ENCODE data around the gene OTOG. TPM values are rescaled to one million over a fixed set of nuclear protein-coding genes. Genes with fewer than 3 reads are reported as not detected.

The OTOG gene
- total and polyA plus RNA-seq, 2 donors (not counting 1 experiment from before 2014, with no cell fraction given) = not detected

DNA sequence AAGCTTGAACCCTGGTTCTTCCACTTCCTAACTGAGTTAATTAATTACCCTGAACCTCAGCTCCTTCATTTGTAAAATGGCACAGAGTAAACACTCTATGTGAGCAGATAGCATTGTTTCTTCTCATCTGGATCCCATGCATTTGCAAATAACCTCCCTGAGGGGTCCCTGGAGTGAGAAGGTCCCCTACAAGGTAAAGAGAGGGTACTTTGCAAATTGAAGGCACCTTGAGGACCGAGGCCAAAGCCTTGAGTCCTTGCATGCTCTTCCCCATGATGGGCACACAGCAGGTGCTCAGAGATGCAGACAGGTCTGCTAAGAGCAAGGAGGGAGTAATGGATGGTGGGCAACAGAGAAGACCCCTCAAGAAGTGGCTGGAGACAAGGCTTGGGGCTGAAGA is 33.2 kb downstream of the OTOG start:
- no peak overlapping the region for H3K9ac ChIP-seq (ENCODE audit: low read length)
- no peak for TF ChIP-seq EZH2 (IDR thresholded peaks at IDR 0.05; ENCODE audit: borderline replicate concordance, insufficient read depth, low read depth, low read length, poor library complexity, severe bottlenecking)
- H3K79me2 ChIP-seq (ENCODE audit: control insufficient read depth, insufficient read depth, low read length) = no peaks in the 10 kb centered on the region
- Mint-ChIP-seq H3K9me3 (ENCODE audit: insufficient read depth) (peaks cover 2% of the 10 kb centered on the region), H3K27ac (no peak overlapping the region), H3K27me3 (no peaks in the 10 kb centered on the region), H3K4me3 (no peak overlapping the region), H3K4me1 (no peaks in the 10 kb centered on the region)
- WGBS (ENCODE audit: insufficient coverage) = 62% methylated on average over 1 of the region's 1 CpG
- H3K27ac ChIP-seq (ENCODE audit: low read length in 2 of 2) = no peak overlapping the region
- ChIA-PET POLR2A (no interaction called here), CTCF (no interaction called here)
- no peaks in the 10 kb centered on the region for H3K36me3 ChIP-seq (replicated peaks in 1 of 2; ENCODE audit: control extremely low read depth in 1 of 2, control insufficient read depth in 1 of 2, extremely low read depth in 1 of 2, insufficient read depth in 2 of 2, low read length in 1 of 2)
- no peak overlapping the region for H3K4me2 ChIP-seq (replicated peaks; ENCODE audit: low read depth, low read length, poor library complexity, severe bottlenecking)
- H2AFZ ChIP-seq (ENCODE audit: insufficient read depth, low read depth, low read length, poor library complexity, severe bottlenecking) = no peak overlapping the region
- ATAC-seq (ENCODE audit: low read depth) (no peak), DNase-seq (no peak)
- H3K27me3 ChIP-seq (replicated peaks in 1 of 4; ENCODE audit: control extremely low read depth in 1 of 4, control insufficient read depth in 3 of 4, insufficient read depth in 4 of 4, low read length in 3 of 4) = no peaks in the 10 kb centered on the region
- intact Hi-C loops (cut with micrococcal nuclease) = no loop called here
- no peak overlapping the region for H3K4me3 ChIP-seq (ENCODE audit: control extremely low read depth in 1 of 5, extremely low read depth in 1 of 5, insufficient read depth in 1 of 5, low read depth in 2 of 5, low read length in 4 of 5)
- H3K4me1 ChIP-seq (ENCODE audit: control insufficient read depth in 2 of 2, insufficient read depth in 2 of 2, low read length in 2 of 2) = no peaks in the 10 kb centered on the region
- H3K9me3 ChIP-seq (ENCODE audit: control extremely low read depth in 1 of 3, control insufficient read depth in 2 of 3, insufficient read depth in 1 of 3, low read length in 2 of 3) = peaks cover 0 to 1% (median 0%) of the 10 kb centered on the region in 3 donors
- H4K20me1 ChIP-seq (ENCODE audit: control insufficient read depth, insufficient read depth, low read length, poor library complexity, severe bottlenecking) = no peaks in the 10 kb centered on the region

DNA sequence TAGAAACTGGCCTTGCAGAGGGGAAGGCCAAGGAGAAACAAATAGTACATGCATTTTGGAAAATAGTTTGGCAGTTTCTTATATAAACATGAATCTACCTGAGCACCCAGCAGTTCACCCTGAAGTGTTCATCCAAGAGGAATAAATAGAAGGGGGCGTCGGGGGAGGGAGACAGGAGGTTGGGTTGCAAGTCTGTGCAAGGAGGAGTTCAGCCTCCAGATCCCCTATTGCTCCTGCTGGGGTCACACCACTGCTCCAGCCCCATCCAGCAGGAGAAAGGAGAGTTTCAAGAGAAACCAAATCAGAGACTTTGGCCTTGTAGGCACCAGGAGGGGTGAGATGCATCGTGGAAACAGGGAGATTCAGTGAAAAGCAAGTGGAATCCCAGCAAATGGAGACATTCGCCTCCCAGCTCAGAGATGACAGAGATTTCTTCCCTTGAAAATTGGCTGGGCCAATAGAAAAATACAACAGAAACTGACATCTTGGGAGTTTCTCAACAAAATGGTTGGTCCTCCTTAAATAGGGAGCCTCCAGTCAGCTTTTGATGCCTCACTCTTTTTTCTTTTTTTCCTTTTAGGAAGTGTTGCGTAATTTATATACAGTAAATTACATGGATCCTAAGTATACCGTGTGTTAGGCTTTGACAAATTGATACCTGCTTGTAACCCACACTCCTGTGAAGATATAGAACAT is 34.1 kb downstream of the OTOG start:
- ChIA-PET CTCF (no interaction called here), POLR2A (no interaction called here)
- Histone ChIP-seq H4K20me1 (ENCODE audit: control insufficient read depth, insufficient read depth, low read length, poor library complexity, severe bottlenecking) (no peaks in the 10 kb centered on the region), H3K4me3 (ENCODE audit: control extremely low read depth in 1 of 5, extremely low read depth in 1 of 5, insufficient read depth in 1 of 5, low read depth in 2 of 5, low read length in 4 of 5) (no peak overlapping the region), H3K36me3 (replicated peaks in 1 of 2; ENCODE audit: control extremely low read depth in 1 of 2, control insufficient read depth in 1 of 2, extremely low read depth in 1 of 2, insufficient read depth in 2 of 2, low read length in 1 of 2) (no peaks in the 10 kb centered on the region), H3K9me3 (ENCODE audit: control extremely low read depth in 1 of 3, control insufficient read depth in 2 of 3, insufficient read depth in 1 of 3, low read length in 2 of 3) (peaks cover 0 to 1% (median 0%) of the 10 kb centered on the region in 3 donors), H3K4me2 (replicated peaks; ENCODE audit: low read depth, low read length, poor library complexity, severe bottlenecking) (no peak overlapping the region), H3K27me3 (replicated peaks in 1 of 4; ENCODE audit: control extremely low read depth in 1 of 4, control insufficient read depth in 3 of 4, insufficient read depth in 4 of 4, low read length in 3 of 4) (no peaks in the 10 kb centered on the region), H3K9ac (ENCODE audit: low read length) (no peak overlapping the region), H3K4me1 (ENCODE audit: control insufficient read depth in 2 of 2, insufficient read depth in 2 of 2, low read length in 2 of 2) (no peaks in the 10 kb centered on the region), H2AFZ (ENCODE audit: insufficient read depth, low read depth, low read length, poor library complexity, severe bottlenecking) (no peak overlapping the region), H3K79me2 (ENCODE audit: control insufficient read depth, insufficient read depth, low read length) (no peaks in the 10 kb centered on the region), H3K27ac (ENCODE audit: low read length in 2 of 2) (no peak overlapping the region)
- WGBS (ENCODE audit: insufficient coverage) = 70% methylated on average over 2 of the region's 6 CpGs
- no peak overlapping the region for H3K4me3 Mint-ChIP-seq
- DNase-seq = no peak
- intact Hi-C loops (cut with micrococcal nuclease) = no loop called here
- no peaks in the 10 kb centered on the region for H3K27me3 Mint-ChIP-seq
- peaks cover 2% of the 10 kb centered on the region for H3K9me3 Mint-ChIP-seq (ENCODE audit: insufficient read depth)
- H3K4me1 Mint-ChIP-seq = no peaks in the 10 kb centered on the region
- ATAC-seq (ENCODE audit: low read depth) = no peak
- H3K27ac Mint-ChIP-seq = no peak overlapping the region
- TF ChIP-seq EZH2 (IDR thresholded peaks at IDR 0.05; ENCODE audit: borderline replicate concordance, insufficient read depth, low read depth, low read length, poor library complexity, severe bottlenecking) = no peak
- TF ChIP-seq, protein P1, sequence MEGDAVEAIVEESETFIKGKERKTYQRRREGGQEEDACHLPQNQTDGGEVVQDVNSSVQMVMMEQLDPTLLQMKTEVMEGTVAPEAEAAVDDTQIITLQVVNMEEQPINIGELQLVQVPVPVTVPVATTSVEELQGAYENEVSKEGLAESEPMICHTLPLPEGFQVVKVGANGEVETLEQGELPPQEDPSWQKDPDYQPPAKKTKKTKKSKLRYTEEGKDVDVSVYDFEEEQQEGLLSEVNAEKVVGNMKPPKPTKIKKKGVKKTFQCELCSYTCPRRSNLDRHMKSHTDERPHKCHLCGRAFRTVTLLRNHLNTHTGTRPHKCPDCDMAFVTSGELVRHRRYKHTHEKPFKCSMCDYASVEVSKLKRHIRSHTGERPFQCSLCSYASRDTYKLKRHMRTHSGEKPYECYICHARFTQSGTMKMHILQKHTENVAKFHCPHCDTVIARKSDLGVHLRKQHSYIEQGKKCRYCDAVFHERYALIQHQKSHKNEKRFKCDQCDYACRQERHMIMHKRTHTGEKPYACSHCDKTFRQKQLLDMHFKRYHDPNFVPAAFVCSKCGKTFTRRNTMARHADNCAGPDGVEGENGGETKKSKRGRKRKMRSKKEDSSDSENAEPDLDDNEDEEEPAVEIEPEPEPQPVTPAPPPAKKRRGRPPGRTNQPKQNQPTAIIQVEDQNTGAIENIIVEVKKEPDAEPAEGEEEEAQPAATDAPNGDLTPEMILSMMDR (IDR thresholded peaks at IDR 0.05) = no peak
